WERI-Rb-1 (cell line): Measurements from ENCODE around the gene RPS3.

Experiments
- DNase-seq: peaks from one replicate; pipeline ENCODE4 v3.0.0-alpha.2; 2020
- H3K27ac ChIP-seq: fragments of 250-450 bp; sonication (Bioruptor Pico); 2 replicates; pipeline ENCODE4 v1.5.1; 2020; ENCODE audit warnings: mild to moderate bottlenecking, moderate library complexity
- H3K27me3 ChIP-seq: fragments of 250-450 bp; sonication (Bioruptor Pico); 2 replicates; pipeline ENCODE4 v1.5.1; 2021; ENCODE audit warnings: mild to moderate bottlenecking, low read depth, moderate library complexity; ENCODE audit not compliant: insufficient read depth, severe bottlenecking
- H3K36me3 ChIP-seq: fragments of 250-450 bp; sonication (Bioruptor Pico); 2 replicates; pipeline ENCODE4 v1.5.1; 2020; ENCODE audit warnings: mild to moderate bottlenecking, moderate library complexity
- H3K4me3 ChIP-seq: 2 replicates; pipeline ENCODE4 v1.5.1; 2011; ENCODE audit warnings: low read depth, mild to moderate bottlenecking, control low read depth, low read length
- H3K9me3 ChIP-seq: fragments of 250-450 bp; sonication (Bioruptor Pico); 2 replicates; pipeline ENCODE4 v1.5.1; 2021; ENCODE audit warnings: mild to moderate bottlenecking, moderate library complexity; ENCODE audit not compliant: severe bottlenecking
- CTCF ChIP-seq: IDR thresholded peaks from 2 replicates; pipeline ENCODE4 v1.5.1; 2011; ENCODE audit warnings: low read depth, mild to moderate bottlenecking, control low read depth, inconsistent platforms, low read length

The RPS3 gene

GRCh38 chr11:75429641-75429901, 30.3 kb downstream of the RPS3 start:
- Histone ChIP-seq H3K36me3 (peaks cover 1% of the 10 kb centered on the region; the same call in 1 of the 2 replicates), H3K9me3 (no peaks in the 10 kb centered on the region), H3K27me3 (no peaks in the 10 kb centered on the region), H3K27ac (peak overlapping the region; percentile 38; the same call in 1 of the 2 replicates), H3K4me3 (no peak overlapping the region)
- no peak for DNase-seq
- no peak for TF ChIP-seq CTCF

- no peak overlapping the region for H3K27ac ChIP-seq
- H3K4me3 ChIP-seq, result no peak overlapping the region
Observed at GRCh38 chr11:75429902-75430713, 30.8 kb downstream of the RPS3 start.

GRCh38 chr11:75430714-75431532, 31.6 kb downstream of the RPS3 start:
- Histone ChIP-seq H3K9me3 (no peaks in the 10 kb centered on the region), H3K36me3 (peaks cover 9% of the 10 kb centered on the region), H3K27ac (no peak overlapping the region), H3K4me3 (no peak overlapping the region), H3K27me3 (no peaks in the 10 kb centered on the region)
- no peak for DNase-seq
- TF ChIP-seq CTCF, result no peak

More at GRCh38 chr11:75429902-75430713, 30.8 kb downstream of the RPS3 start:
- Histone ChIP-seq H3K9me3 (no peaks in the 10 kb centered on the region), H3K27me3 (no peaks in the 10 kb centered on the region), H3K36me3 (peaks cover 5% of the 10 kb centered on the region)
- no peak for DNase-seq
- no peak for TF ChIP-seq CTCF

GRCh38 chr11:75431533-75432525, 32.5 kb downstream of the RPS3 start:
- Histone ChIP-seq H3K27ac (no peak overlapping the region), H3K36me3 (peaks cover 12% of the 10 kb centered on the region), H3K27me3 (no peaks in the 10 kb centered on the region), H3K4me3 (no peak overlapping the region), H3K9me3 (no peaks in the 10 kb centered on the region)
- DNase-seq, result no peak
- TF ChIP-seq CTCF, result 0 out of 2 replicates have a peak, but pooled peaks have one; percentile 21

- H3K9me3 ChIP-seq, result no peaks in the 10 kb centered on the region
- peaks cover 14% of the 10 kb centered on the region for H3K36me3 ChIP-seq
- no peaks in the 10 kb centered on the region for H3K27me3 ChIP-seq
- no peak within 1 kb of the TSS for H3K27ac ChIP-seq
- no peak for DNase-seq
- H3K4me3 ChIP-seq, result no peak within 1 kb of the TSS
- TF ChIP-seq CTCF, result no peak
Observed at GRCh38 chr11:75432911-75433321, 33.6 kb downstream of the RPS3 start, which contains the start of gene KLHL35. Gene KLHL35 (minus strand): TSS chr11:75433203. CDS start chr11:75430629, 2,574 bp downstream.
